GM23248 (cell line): Measurements from ENCODE around the gene ZEB2.

Experiments used
- EZH2 ChIP-seq: fragments of 200-600 bp; sonication (generic); IDR thresholded peaks from 2 replicates; pipeline ENCODE4 v1.6.1; 2018; ENCODE audit warnings: antibody characterized with exemption, mild to moderate bottlenecking; ENCODE audit not compliant: insufficient read depth, poor library complexity, severe bottlenecking
- EZH2phosphoT487 ChIP-seq: fragments of 200-600 bp; sonication (generic); IDR thresholded peaks from 2 replicates; pipeline ENCODE4 v1.6.1; 2018; ENCODE audit warnings: antibody characterized with exemption, moderate library complexity, mild to moderate bottlenecking, low read depth; ENCODE audit not compliant: insufficient read depth

- TF ChIP-seq EZH2 (no peak), EZH2phosphoT487 (no peak)
These were observed 17.6 kb downstream of the ZEB2 start for GRCh38 chr2:144502369-144502768.
